ENCODE measurements around the gene PCDHA8.

PCDHA8 gene

GRCh38 chr5:140883927-140884697, 43.1 kb downstream of the PCDHA8 start:
- no peak for TF ChIP-seq CTCF (conservative IDR thresholded peaks at IDR 0.05; ENCODE audit: control insufficient read depth, insufficient read depth, low read depth, low read length)
- no peak overlapping the region for H3K4me3 ChIP-seq (ENCODE audit: control insufficient read depth, low read depth, low read length)
- DNase-seq (ENCODE audit: low read depth): no peak
